ENCODE measurements around the gene PRKX. TPM values are rescaled to one million over a fixed set of nuclear protein-coding genes. Genes with fewer than 3 reads are reported as not detected.

PRKX gene
- total and polyA plus RNA-seq, 2 of the 8 experiments (the other 6 are each of a cell fraction or from before 2014, with no cell fraction given): 19.4 to 55.3 TPM

DNA sequence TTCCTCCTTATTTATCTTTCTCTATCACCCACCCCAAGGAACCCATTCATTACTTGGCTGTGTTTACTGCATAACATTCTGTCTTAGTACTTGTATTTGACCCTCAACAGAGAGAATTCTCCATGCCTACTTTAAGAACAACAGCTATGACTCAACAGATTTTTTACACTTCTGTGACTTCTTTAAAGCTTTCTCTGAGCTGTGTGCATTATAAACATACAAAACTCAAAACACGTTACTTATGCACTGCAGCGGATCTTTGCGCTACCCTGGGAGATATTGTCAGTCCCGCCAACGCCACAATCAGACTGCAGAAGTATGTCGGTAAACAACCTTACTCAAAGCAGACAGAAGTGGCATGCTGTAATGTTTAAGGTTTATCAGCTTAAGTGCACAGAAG, 35.1 kb downstream of the PRKX start:
- WGBS, 2 experiments (ENCODE audit: extremely low coverage in 1 of 2, insufficient coverage in 1 of 2, insufficient read length in 1 of 2, insufficient replicate concordance in 2 of 2, low coverage in 1 of 2, low lambda C conversion rate in 2 of 2, missing lambda C conversion rate in 1 of 2): 93% methylated on average over 6 of the region's 6 CpGs; no CpG with 5 or more reads in 1 of the 2 experiments
- H2BK120ac ChIP-seq (replicated peaks; ENCODE audit: low read depth, low read length): no peak overlapping the region
- no peak overlapping the region for H3K4ac ChIP-seq (replicated peaks; ENCODE audit: insufficient read length, low read depth, low read length)
- no peak overlapping the region for H3K14ac ChIP-seq (ENCODE audit: insufficient read length)
- CTCF ChIA-PET (ENCODE audit: partially characterized antibody): no interaction called here
- no peak overlapping the region for H4K8ac ChIP-seq (ENCODE audit: extremely low read depth, insufficient read depth, low read length)
- no peak overlapping the region for H4K5ac ChIP-seq (ENCODE audit: insufficient read length, low read depth, low read length)
- H3K27me3 ChIP-seq (replicated peaks in 1 of 4; ENCODE audit: control insufficient read depth in 3 of 4, extremely low read depth in 1 of 4, insufficient read depth in 3 of 4, low read length in 3 of 4): no peaks in the 10 kb centered on the region
- H2AK5ac ChIP-seq (ENCODE audit: low read depth, low read length): no peak overlapping the region
- H3K23ac ChIP-seq (ENCODE audit: insufficient read length): no peak overlapping the region
- H3K9ac ChIP-seq (replicated peaks in 1 of 4; ENCODE audit: extremely low read depth in 1 of 4, low read depth in 3 of 4, low read length in 3 of 4): no peak overlapping the region
- H3K36me3 ChIP-seq (ENCODE audit: control insufficient read depth in 2 of 4, insufficient read depth in 4 of 4, low read length in 3 of 4): peaks cover 0 to 7% (median 2%) of the 10 kb centered on the region in 4 experiments; a peak in 3 of 8 replicates
- FAIRE-seq (no peak), DNase-seq (ENCODE audit: low read depth in 1 of 2, low spot score in 2 of 2) (no peak)
- H2AFZ ChIP-seq (ENCODE audit: low read length): no peak overlapping the region
- H4K20me1 ChIP-seq (replicated peaks in 1 of 2; ENCODE audit: control insufficient read depth in 1 of 2, insufficient read depth in 2 of 2, low read length in 2 of 2): no peaks in the 10 kb centered on the region
- no peak overlapping the region for H3K4me3 ChIP-seq (ENCODE audit: extremely low read depth in 1 of 4, insufficient read depth in 2 of 4, low read depth in 3 of 4, low read length in 4 of 4)
- peaks cover 0 to 14% of the 10 kb centered on the region in 2 experiments; a peak in 1 of 4 replicates for H3K79me2 ChIP-seq (ENCODE audit: control insufficient read depth in 1 of 2, insufficient read depth in 2 of 2, low read length in 2 of 2)
- no peak overlapping the region for H2BK5ac ChIP-seq (ENCODE audit: low read depth, low read length)
- H2BK15ac ChIP-seq (ENCODE audit: low read length): no peak overlapping the region
- H3K4me2 ChIP-seq (ENCODE audit: insufficient read depth in 1 of 2, low read depth in 2 of 2, low read length in 2 of 2): no peak overlapping the region
- no peaks in the 10 kb centered on the region for H3K79me1 ChIP-seq (ENCODE audit: low read depth, low read length)
- POLR2A ChIA-PET (ENCODE audit: partially characterized antibody): no interaction called here
- H3K9me3 ChIP-seq (ENCODE audit: insufficient read depth in 2 of 2, low read depth in 1 of 2, low read length in 1 of 2): no peaks in the 10 kb centered on the region
- H2BK12ac ChIP-seq (ENCODE audit: low read depth, low read length): no peak overlapping the region
- TF ChIP-seq SP4 (IDR thresholded peaks at IDR 0.05; ENCODE audit: low read length) (no peak), BCL11A (IDR thresholded peaks at IDR 0.05; ENCODE audit: low read depth in 2 of 2, low read length in 2 of 2) (no peak), KDM5A (IDR thresholded peaks at IDR 0.05; ENCODE audit: low read length) (no peak), ASH2L (IDR thresholded peaks at IDR 0.05; ENCODE audit: low read length) (no peak), KDM1A (IDR thresholded peaks at IDR 0.05; ENCODE audit: borderline replicate concordance, low read length) (no peak), RAD21 (IDR thresholded peaks at IDR 0.05 in 1 of 2, conservative IDR thresholded peaks at IDR 0.05 in 1 of 2; ENCODE audit: low read depth in 2 of 2, low read length in 2 of 2) (no peak), SIN3A (conservative IDR thresholded peaks at IDR 0.05 in 1 of 2, IDR thresholded peaks at IDR 0.05 in 1 of 2; ENCODE audit: low read depth in 1 of 2, low read length in 2 of 2) (no peak), SP1 (IDR thresholded peaks at IDR 0.05; ENCODE audit: low read depth, low read length) (no peak), CBX5 (IDR thresholded peaks at IDR 0.05; ENCODE audit: low read depth, low read length) (no peak), SAP30 (IDR thresholded peaks at IDR 0.05; ENCODE audit: insufficient read depth, insufficient replicate concordance, low read length) (no peak), JUND (IDR thresholded peaks at IDR 0.05; ENCODE audit: low read length) (no peak), TBP (IDR thresholded peaks at IDR 0.05; ENCODE audit: low read depth, low read length) (no peak), HDAC6 (IDR thresholded peaks at IDR 0.05; ENCODE audit: low read depth, low read length) (no peak), MAFK (IDR thresholded peaks at IDR 0.05; ENCODE audit: low read depth, low read length) (no peak)
- no peak overlapping the region for H3K56ac ChIP-seq (replicated peaks; ENCODE audit: insufficient read length, low read depth, low read length)
- H3K18ac ChIP-seq (ENCODE audit: extremely low read depth, low read length): no peak overlapping the region
- no peak overlapping the region for H3K27ac ChIP-seq (ENCODE audit: low read depth, low read length)
- H3K4me1 ChIP-seq (replicated peaks in 1 of 4; ENCODE audit: control insufficient read depth in 3 of 4, insufficient read depth in 4 of 4, low read length in 3 of 4): no peaks in the 10 kb centered on the region
- no peak overlapping the region for H4K91ac ChIP-seq (replicated peaks; ENCODE audit: insufficient read length, low read length)
- no peaks in the 10 kb centered on the region for H3K23me2 ChIP-seq (ENCODE audit: low read depth, low read length)
- H2BK20ac ChIP-seq (ENCODE audit: low read length): no peak overlapping the region
